Measurements from ENCODE around the gene MYCBP. TPM values are rescaled to one million over a fixed set of nuclear protein-coding genes. Genes with fewer than 3 reads are reported as not detected.
A peak's percentile ranks its signal among the peaks of the same experiment; 100 is the strongest.
"Not testable (repeated sequence)": the region's sequence is repeated elsewhere in the genome, so short reads cannot be mapped to it uniquely, and the experiment has no call there.

The MYCBP gene
- total RNA-seq, 2 donors from 2014 or later, result 23.6 to 42.9 TPM

GRCh38 chr1:38836316-38836715, 36.8 kb downstream of the MYCBP start:
- H3K9me3 Mint-ChIP-seq; DNase-seq (ENCODE audit: low spot score in 2 of 2); ATAC-seq; H3K27ac Mint-ChIP-seq; H3K36me3 Mint-ChIP-seq: not testable (repeated sequence)

- Mint-ChIP-seq H3K27ac (no peak overlapping the region), H3K36me3 (peaks cover 0 to 6% of the 10 kb centered on the region in 2 donors), H3K9me3 (no peaks in the 10 kb centered on the region)
- DNase-seq (ENCODE audit: low spot score in 2 of 2), result peak in 1 of 2 donors; percentile 59
- ATAC-seq, result peak; percentile 89 to 91
These were observed 38.0 kb downstream of the MYCBP start for GRCh38 chr1:38834937-38835827.

GRCh38 chr1:38834221-38834782, 38.8 kb downstream of the MYCBP start:
- no peaks in the 10 kb centered on the region for H3K9me3 Mint-ChIP-seq
- H3K27ac Mint-ChIP-seq, result no peak overlapping the region
- no peak for ATAC-seq
- no peak for DNase-seq (ENCODE audit: low spot score in 2 of 2)
- H3K36me3 Mint-ChIP-seq, result peaks cover 0 to 4% of the 10 kb centered on the region in 2 donors

GRCh38 chr1:38833146-38833545, 40.0 kb downstream of the MYCBP start:
- DNase-seq (ENCODE audit: low spot score in 2 of 2) (no peak), ATAC-seq (no peak)
- H3K36me3 Mint-ChIP-seq, result no peaks in the 10 kb centered on the region
- H3K9me3 Mint-ChIP-seq, result no peaks in the 10 kb centered on the region
- no peak overlapping the region for H3K27ac Mint-ChIP-seq

GRCh38 chr1:38832370-38832734, 40.8 kb downstream of the MYCBP start:
- ATAC-seq, result no peak
- no peaks in the 10 kb centered on the region for H3K36me3 Mint-ChIP-seq
- no peaks in the 10 kb centered on the region for H3K9me3 Mint-ChIP-seq
- no peak for DNase-seq (ENCODE audit: low spot score in 2 of 2)
- H3K27ac Mint-ChIP-seq, result no peak overlapping the region

- H3K36me3 Mint-ChIP-seq, result no peaks in the 10 kb centered on the region
- no peak for ATAC-seq
- no peak overlapping the region for H3K27ac Mint-ChIP-seq
- no peaks in the 10 kb centered on the region for H3K9me3 Mint-ChIP-seq
- DNase-seq (ENCODE audit: low spot score in 2 of 2), result no peak
These were observed 41.3 kb downstream of the MYCBP start for GRCh38 chr1:38831731-38832369.

- no peak for ATAC-seq
- DNase-seq (ENCODE audit: low spot score in 2 of 2), result no peak
- Mint-ChIP-seq H3K27ac (no peak overlapping the region), H3K36me3 (no peaks in the 10 kb centered on the region), H3K9me3 (no peaks in the 10 kb centered on the region)
These were observed 43.8 kb downstream of the MYCBP start for GRCh38 chr1:38829368-38829767.

GRCh38 chr1:38827318-38827717, 45.8 kb downstream of the MYCBP start:
- DNase-seq (ENCODE audit: low spot score in 2 of 2) (no peak), ATAC-seq (no peak)
- H3K9me3 Mint-ChIP-seq, result no peaks in the 10 kb centered on the region
- H3K27ac Mint-ChIP-seq, result no peak overlapping the region
- no peaks in the 10 kb centered on the region for H3K36me3 Mint-ChIP-seq

- Mint-ChIP-seq H3K9me3 (no peaks in the 10 kb centered on the region), H3K36me3 (no peaks in the 10 kb centered on the region)
- no peak for ATAC-seq
These were observed 46.3 kb downstream of the MYCBP start for GRCh38 chr1:38826886-38827285.

GRCh38 chr1:38826262-38826661, 46.9 kb downstream of the MYCBP start:
- DNase-seq (ENCODE audit: low spot score in 2 of 2), result no peak
- Mint-ChIP-seq H3K9me3 (no peaks in the 10 kb centered on the region), H3K27ac (no peak overlapping the region), H3K36me3 (no peaks in the 10 kb centered on the region)
- no peak for ATAC-seq

More at GRCh38 chr1:38826886-38827285, 46.3 kb downstream of the MYCBP start:
- DNase-seq (ENCODE audit: low spot score in 2 of 2), result no peak
- H3K27ac Mint-ChIP-seq, result no peak overlapping the region

GRCh38 chr1:38820860-38821259, 52.3 kb downstream of the MYCBP start:
- no peak for ATAC-seq
- H3K9me3 Mint-ChIP-seq, result no peaks in the 10 kb centered on the region
- no peak for DNase-seq (ENCODE audit: low spot score in 2 of 2)
- peaks cover 0 to 4% of the 10 kb centered on the region in 2 donors for H3K36me3 Mint-ChIP-seq
- no peak overlapping the region for H3K27ac Mint-ChIP-seq

GRCh38 chr1:38819516-38819915, 53.6 kb downstream of the MYCBP start:
- no peak for ATAC-seq
- Mint-ChIP-seq H3K36me3 (peaks cover 0 to 4% of the 10 kb centered on the region in 2 donors), H3K9me3 (no peaks in the 10 kb centered on the region)

GRCh38 chr1:38819040-38819439, 54.1 kb downstream of the MYCBP start:
- no peak overlapping the region for H3K27ac Mint-ChIP-seq

More at GRCh38 chr1:38819516-38819915, 53.6 kb downstream of the MYCBP start:
- DNase-seq (ENCODE audit: low spot score in 2 of 2), result no peak
- H3K27ac Mint-ChIP-seq, result no peak overlapping the region

GRCh38 chr1:38818175-38818976, 54.8 kb downstream of the MYCBP start:
- ATAC-seq, result peak; percentile 67 to 82

More at GRCh38 chr1:38819040-38819439, 54.1 kb downstream of the MYCBP start:
- Mint-ChIP-seq H3K36me3 (peaks cover 0 to 4% of the 10 kb centered on the region in 2 donors), H3K9me3 (no peaks in the 10 kb centered on the region)
- DNase-seq (ENCODE audit: low spot score in 2 of 2), result no peak
- no peak for ATAC-seq

GRCh38 chr1:38817267-38818174, 55.6 kb downstream of the MYCBP start:
- Mint-ChIP-seq H3K9me3 (no peaks in the 10 kb centered on the region), H3K36me3 (peaks cover 0 to 4% of the 10 kb centered on the region in 2 donors), H3K27ac (no peak overlapping the region)
- DNase-seq (ENCODE audit: low spot score in 2 of 2) (no peak), ATAC-seq (peak in 1 of 2 donors; percentile 13)

More at GRCh38 chr1:38818175-38818976, 54.8 kb downstream of the MYCBP start:
- no peak overlapping the region for H3K27ac Mint-ChIP-seq
- no peaks in the 10 kb centered on the region for H3K9me3 Mint-ChIP-seq
- peak in 1 of 2 donors; percentile 79 for DNase-seq (ENCODE audit: low spot score in 2 of 2)
- H3K36me3 Mint-ChIP-seq, result peaks cover 0 to 4% of the 10 kb centered on the region in 2 donors

All from activated naive CD4-positive, alpha-beta T cell treated with anti-CD3 and anti-CD28 coated beads, Interleukin-2, amount 50 U/mL, for 72 hours (primary cell).